ENCODE results near the gene CACNA1C.

- TF ChIP-seq POLR2AphosphoS5 (IDR thresholded peaks at IDR 0.05; ENCODE audit: low read depth, low read length) (no peak), POLR2A (IDR thresholded peaks at IDR 0.05; ENCODE audit: low read depth, low read length) (no peak), TAF1 (IDR thresholded peaks at IDR 0.05; ENCODE audit: low read depth, low read length) (no peak), SPI1 (IDR thresholded peaks at IDR 0.05; ENCODE audit: low read depth, low read length) (no peak), POU2F2 (IDR thresholded peaks at IDR 0.05; ENCODE audit: low read depth, low read length) (no peak)
These were observed 141.3 kb downstream of the CACNA1C start for GRCh38 chr12:2194060-2194459.

All from GM12891 (cell line).